WTC11 (cell line): Measurements from ENCODE around the gene ARHGAP15. TPM values are rescaled to one million over a fixed set of nuclear protein-coding genes. Genes with fewer than 3 reads are reported as not detected.

ENCODE experiments used
- ATAC-seq: fragments of 200-7000 bp; cut with Tn5 transposase; 2 replicates; pipeline ENCODE4 v1.10.0; 2021; ENCODE audit warnings: mild to moderate bottlenecking, moderate library complexity
- CTCF ChIA-PET: fragments of 300-600 bp; sonication (Branson Sonifier 250); formaldehyde crosslinking; loops from one replicate; lab custom pipeline; 2021; ENCODE audit warnings: antibody characterized with exemption; lab: Charles Lee
- POLR2A ChIA-PET: fragments of 350-600 bp; sonication (Branson Sonifier 250); formaldehyde crosslinking; loops from one replicate; lab custom pipeline; 2021; ENCODE audit warnings: antibody characterized with exemption; lab: Charles Lee
- DNase-seq: peaks from one replicate; pipeline ENCODE4 v3.0.0; 2021; ENCODE audit warnings: low spot score
- H3K27ac Mint-ChIP-seq: 2 replicates; pipeline ENCODE4 v1.8.0; 2021; ENCODE audit warnings: mixed read lengths
- H3K27me3 Mint-ChIP-seq: 2 replicates; pipeline ENCODE4 v1.8.0; 2021; ENCODE audit warnings: low read depth, mild to moderate bottlenecking, moderate library complexity, mixed read lengths
- H3K36me3 Mint-ChIP-seq: 2 replicates; pipeline ENCODE4 v1.8.0; 2021; ENCODE audit warnings: mixed read lengths
- H3K4me1 Mint-ChIP-seq: 2 replicates; pipeline ENCODE4 v1.8.0; 2022; ENCODE audit warnings: mixed read lengths
- H3K4me3 Mint-ChIP-seq: 2 replicates; pipeline ENCODE4 v1.8.0; 2021; ENCODE audit warnings: mild to moderate bottlenecking, moderate library complexity, mixed read lengths
- H3K9me3 Mint-ChIP-seq: 2 replicates; pipeline ENCODE4 v1.8.0; 2021; ENCODE audit warnings: mixed read lengths
- ATF1 ChIP-seq: sonication (generic); formaldehyde crosslinking; IDR thresholded peaks from 2 replicates; pipeline ENCODE4 v1.8.1; 2023; ENCODE audit warnings: mild to moderate bottlenecking, moderate library complexity, missing genetic modification reagents
- CREM ChIP-seq: sonication (generic); formaldehyde crosslinking; IDR thresholded peaks from 2 replicates; pipeline ENCODE4 v1.8.1; 2022; ENCODE audit warnings: mild to moderate bottlenecking, missing genetic modification reagents, moderate library complexity
- ESRRA ChIP-seq: sonication (generic); formaldehyde crosslinking; IDR thresholded peaks from 2 replicates; pipeline ENCODE4 v1.8.1; 2022; ENCODE audit warnings: mild to moderate bottlenecking, missing genetic modification reagents, borderline replicate concordance
- GABPB1 ChIP-seq: sonication (generic); formaldehyde crosslinking; IDR thresholded peaks from 2 replicates; pipeline ENCODE4 v1.8.1; 2023; ENCODE audit warnings: mild to moderate bottlenecking, missing genetic modification reagents
- GRHL2 ChIP-seq: fragments of 250-450 bp; sonication (Bioruptor Pico); IDR thresholded peaks from 2 replicates; pipeline ENCODE4 v1.8.0; 2022; ENCODE audit warnings: mild to moderate bottlenecking, moderate library complexity; ENCODE audit not compliant: insufficient replicate concordance, severe bottlenecking
- JUN ChIP-seq: sonication (generic); formaldehyde crosslinking; IDR thresholded peaks from 2 replicates; pipeline ENCODE4 v1.8.0; 2023; ENCODE audit warnings: mild to moderate bottlenecking, missing genetic modification reagents
- PRRX2 ChIP-seq: fragments of 250-450 bp; sonication (Bioruptor Pico); IDR thresholded peaks from 2 replicates; pipeline ENCODE4 v1.8.0; 2021; ENCODE audit warnings: mild to moderate bottlenecking
- RELA ChIP-seq: sonication (generic); formaldehyde crosslinking; IDR thresholded peaks from 2 replicates; pipeline ENCODE4 v1.8.1; 2022; ENCODE audit warnings: missing genetic modification reagents, mild to moderate bottlenecking, borderline replicate concordance
- TCF7 ChIP-seq: sonication (generic); formaldehyde crosslinking; IDR thresholded peaks from 2 replicates; pipeline ENCODE4 v1.8.0; 2022; ENCODE audit warnings: mild to moderate bottlenecking, low read depth, missing genetic modification reagents, moderate library complexity
- ZNF396 ChIP-seq: fragments of 250-450 bp; sonication (Bioruptor Pico); IDR thresholded peaks from 2 replicates; pipeline ENCODE4 v1.8.0; 2021; ENCODE audit warnings: mild to moderate bottlenecking, moderate library complexity, borderline replicate concordance
- ZNF671 ChIP-seq: fragments of 250-450 bp; sonication (Bioruptor Pico); IDR thresholded peaks from 2 replicates; pipeline ENCODE4 v1.8.0; 2021; ENCODE audit warnings: mild to moderate bottlenecking
- total RNA-seq: library from RNA; stranded (reverse); gene quantifications from 3 replicates; pipeline ENCODE4 v1.2.3, GENCODE V29; 2021
- TF ChIP-seq, protein P1 (sequence below): sonication (generic); formaldehyde crosslinking; IDR thresholded peaks from 2 replicates; pipeline ENCODE4 v1.8.1; 2023; ENCODE audit warnings: mild to moderate bottlenecking, missing genetic modification reagents, moderate library complexity
- TF ChIP-seq, protein P2 (sequence below): fragments of 250-450 bp; sonication (Bioruptor Pico); IDR thresholded peaks from 2 replicates; pipeline ENCODE4 v2.1.2; 2022; ENCODE audit warnings: mild to moderate bottlenecking, moderate library complexity
- TF ChIP-seq, protein P3 (sequence below): sonication (generic); formaldehyde crosslinking; IDR thresholded peaks from 2 replicates; pipeline ENCODE4 v1.8.1; 2022; ENCODE audit warnings: missing genetic modification reagents, borderline replicate concordance
- TF ChIP-seq, protein P4 (sequence below): sonication (generic); formaldehyde crosslinking; IDR thresholded peaks from 2 replicates; pipeline ENCODE4 v1.8.1; 2023; ENCODE audit warnings: mild to moderate bottlenecking, missing genetic modification reagents, moderate library complexity
- TF ChIP-seq, protein P5 (sequence below): fragments of 250-450 bp; sonication (Bioruptor Pico); IDR thresholded peaks from 2 replicates; pipeline ENCODE4 v1.8.0; 2021; ENCODE audit warnings: mild to moderate bottlenecking
- TF ChIP-seq, protein P6 (sequence below): fragments of 250-450 bp; sonication (Bioruptor Pico); IDR thresholded peaks from 2 replicates; pipeline ENCODE4 v1.9.0; 2021; ENCODE audit warnings: mild to moderate bottlenecking
- TF ChIP-seq, protein P7 (sequence below): sonication (generic); formaldehyde crosslinking; IDR thresholded peaks from 2 replicates; pipeline ENCODE4 v1.8.0; 2022; ENCODE audit warnings: mild to moderate bottlenecking, missing genetic modification reagents
- TF ChIP-seq, protein P8 (sequence below): sonication (generic); formaldehyde crosslinking; conservative IDR thresholded peaks from 2 replicates; pipeline ENCODE4 v1.8.1; 2022; ENCODE audit warnings: mild to moderate bottlenecking, missing genetic modification reagents
- TF ChIP-seq, protein P9 (sequence below): sonication (generic); formaldehyde crosslinking; IDR thresholded peaks from 2 replicates; pipeline ENCODE4 v1.8.1; 2022; ENCODE audit warnings: mild to moderate bottlenecking, moderate library complexity, missing genetic modification reagents
- TF ChIP-seq, protein P10 (sequence below): sonication (generic); formaldehyde crosslinking; IDR thresholded peaks from 2 replicates; pipeline ENCODE4 v1.8.0; 2022; ENCODE audit warnings: missing genetic modification reagents
- TF ChIP-seq, protein P11 (sequence below): fragments of 250-450 bp; sonication (Bioruptor Pico); IDR thresholded peaks from 2 replicates; pipeline ENCODE4 v1.9.0; 2021; ENCODE audit warnings: moderate library complexity, mild to moderate bottlenecking, inconsistent platforms, borderline replicate concordance

The ARHGAP15 gene
- total RNA-seq, 1 experiment from 2014 or later, result 0.28 TPM

DNA sequence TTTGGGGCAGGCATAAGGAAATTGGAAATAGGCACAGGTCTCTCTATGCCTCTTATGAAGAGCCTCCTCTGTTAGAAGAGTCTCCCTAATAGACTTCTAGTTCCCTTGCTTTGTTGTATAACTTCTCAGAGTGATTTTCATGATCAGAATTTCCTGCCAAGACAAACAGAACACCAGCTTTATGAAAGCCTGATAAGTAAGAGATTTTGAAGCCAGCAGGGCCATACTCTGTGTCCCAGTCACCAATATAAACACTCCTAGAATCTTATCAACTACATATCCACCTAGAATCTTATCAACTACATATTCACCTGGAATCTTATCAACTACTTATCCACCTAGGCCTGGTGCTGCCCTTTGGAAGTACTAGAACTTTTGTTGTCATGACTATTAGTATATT is 579.5 kb downstream of the ARHGAP15 start (continued):
- TF ChIP-seq, protein P1, sequence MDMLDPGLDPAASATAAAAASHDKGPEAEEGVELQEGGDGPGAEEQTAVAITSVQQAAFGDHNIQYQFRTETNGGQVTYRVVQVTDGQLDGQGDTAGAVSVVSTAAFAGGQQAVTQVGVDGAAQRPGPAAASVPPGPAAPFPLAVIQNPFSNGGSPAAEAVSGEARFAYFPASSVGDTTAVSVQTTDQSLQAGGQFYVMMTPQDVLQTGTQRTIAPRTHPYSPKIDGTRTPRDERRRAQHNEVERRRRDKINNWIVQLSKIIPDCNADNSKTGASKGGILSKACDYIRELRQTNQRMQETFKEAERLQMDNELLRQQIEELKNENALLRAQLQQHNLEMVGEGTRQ (CRISPR knock-in tag), result no peak
- TF ChIP-seq PRRX2 (CRISPR knock-in tag) (no peak), ZNF396 (CRISPR knock-in tag) (no peak), ATF1 (CRISPR knock-in tag) (no peak), CREM (CRISPR knock-in tag) (no peak), ESRRA (CRISPR knock-in tag) (no peak), JUN (CRISPR knock-in tag) (no peak)
- TF ChIP-seq, protein P2, sequence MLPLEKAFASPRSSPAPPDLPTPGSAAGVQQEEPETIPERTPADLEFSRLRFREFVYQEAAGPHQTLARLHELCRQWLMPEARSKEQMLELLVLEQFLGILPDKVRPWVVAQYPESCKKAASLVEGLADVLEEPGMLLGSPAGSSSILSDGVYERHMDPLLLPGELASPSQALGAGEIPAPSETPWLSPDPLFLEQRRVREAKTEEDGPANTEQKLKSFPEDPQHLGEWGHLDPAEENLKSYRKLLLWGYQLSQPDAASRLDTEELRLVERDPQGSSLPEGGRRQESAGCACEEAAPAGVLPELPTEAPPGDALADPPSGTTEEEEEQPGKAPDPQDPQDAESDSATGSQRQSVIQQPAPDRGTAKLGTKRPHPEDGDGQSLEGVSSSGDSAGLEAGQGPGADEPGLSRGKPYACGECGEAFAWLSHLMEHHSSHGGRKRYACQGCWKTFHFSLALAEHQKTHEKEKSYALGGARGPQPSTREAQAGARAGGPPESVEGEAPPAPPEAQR (CRISPR knock-in tag), result no peak
- TF ChIP-seq, protein P3, sequence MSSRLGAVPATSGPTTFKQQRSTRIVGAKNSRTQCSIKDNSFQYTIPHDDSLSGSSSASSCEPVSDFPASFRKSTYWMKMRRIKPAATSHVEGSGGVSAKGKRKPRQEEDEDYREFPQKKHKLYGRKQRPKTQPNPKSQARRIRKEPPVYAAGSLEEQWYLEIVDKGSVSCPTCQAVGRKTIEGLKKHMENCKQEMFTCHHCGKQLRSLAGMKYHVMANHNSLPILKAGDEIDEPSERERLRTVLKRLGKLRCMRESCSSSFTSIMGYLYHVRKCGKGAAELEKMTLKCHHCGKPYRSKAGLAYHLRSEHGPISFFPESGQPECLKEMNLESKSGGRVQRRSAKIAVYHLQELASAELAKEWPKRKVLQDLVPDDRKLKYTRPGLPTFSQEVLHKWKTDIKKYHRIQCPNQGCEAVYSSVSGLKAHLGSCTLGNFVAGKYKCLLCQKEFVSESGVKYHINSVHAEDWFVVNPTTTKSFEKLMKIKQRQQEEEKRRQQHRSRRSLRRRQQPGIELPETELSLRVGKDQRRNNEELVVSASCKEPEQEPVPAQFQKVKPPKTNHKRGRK (CRISPR knock-in tag), result no peak
- TF ChIP-seq, protein P4, sequence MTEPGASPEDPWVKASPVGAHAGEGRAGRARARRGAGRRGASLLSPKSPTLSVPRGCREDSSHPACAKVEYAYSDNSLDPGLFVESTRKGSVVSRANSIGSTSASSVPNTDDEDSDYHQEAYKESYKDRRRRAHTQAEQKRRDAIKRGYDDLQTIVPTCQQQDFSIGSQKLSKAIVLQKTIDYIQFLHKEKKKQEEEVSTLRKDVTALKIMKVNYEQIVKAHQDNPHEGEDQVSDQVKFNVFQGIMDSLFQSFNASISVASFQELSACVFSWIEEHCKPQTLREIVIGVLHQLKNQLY (CRISPR knock-in tag), result no peak
- TF ChIP-seq, protein P5, sequence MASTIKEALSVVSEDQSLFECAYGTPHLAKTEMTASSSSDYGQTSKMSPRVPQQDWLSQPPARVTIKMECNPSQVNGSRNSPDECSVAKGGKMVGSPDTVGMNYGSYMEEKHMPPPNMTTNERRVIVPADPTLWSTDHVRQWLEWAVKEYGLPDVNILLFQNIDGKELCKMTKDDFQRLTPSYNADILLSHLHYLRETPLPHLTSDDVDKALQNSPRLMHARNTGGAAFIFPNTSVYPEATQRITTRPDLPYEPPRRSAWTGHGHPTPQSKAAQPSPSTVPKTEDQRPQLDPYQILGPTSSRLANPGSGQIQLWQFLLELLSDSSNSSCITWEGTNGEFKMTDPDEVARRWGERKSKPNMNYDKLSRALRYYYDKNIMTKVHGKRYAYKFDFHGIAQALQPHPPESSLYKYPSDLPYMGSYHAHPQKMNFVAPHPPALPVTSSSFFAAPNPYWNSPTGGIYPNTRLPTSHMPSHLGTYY, result no peak

DNA sequence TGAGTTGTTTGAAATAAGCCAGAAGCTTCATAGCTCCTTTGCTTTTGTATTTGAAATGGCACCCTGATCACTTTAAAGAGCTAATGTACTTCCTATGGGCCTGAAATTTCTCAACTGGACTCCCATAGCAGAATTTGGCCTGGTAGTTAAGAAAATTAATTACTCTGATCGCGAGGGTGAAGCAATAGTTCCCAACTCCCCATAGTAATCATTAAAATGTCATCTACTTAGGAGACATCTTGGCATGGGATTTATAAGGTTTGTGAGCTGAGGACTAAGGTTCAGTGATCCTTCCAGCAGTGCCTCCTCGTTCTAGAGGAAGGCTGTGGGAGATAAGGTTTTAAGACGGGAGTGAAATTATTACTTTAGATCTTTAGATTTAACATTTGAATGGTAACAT is 581.0 kb downstream of the ARHGAP15 start:
- ATAC-seq (no peak), DNase-seq (no peak)
- no peaks in the 10 kb centered on the region for H3K27me3 Mint-ChIP-seq
- ChIA-PET CTCF (no interaction called here), POLR2A (no interaction called here)
- no peak overlapping the region for H3K4me3 Mint-ChIP-seq
- peaks cover 6% of the 10 kb centered on the region for H3K4me1 Mint-ChIP-seq
- peaks cover 13% of the 10 kb centered on the region for H3K36me3 Mint-ChIP-seq
- peaks cover 15% of the 10 kb centered on the region for H3K9me3 Mint-ChIP-seq
- no peak overlapping the region for H3K27ac Mint-ChIP-seq
- TF ChIP-seq, protein P6, sequence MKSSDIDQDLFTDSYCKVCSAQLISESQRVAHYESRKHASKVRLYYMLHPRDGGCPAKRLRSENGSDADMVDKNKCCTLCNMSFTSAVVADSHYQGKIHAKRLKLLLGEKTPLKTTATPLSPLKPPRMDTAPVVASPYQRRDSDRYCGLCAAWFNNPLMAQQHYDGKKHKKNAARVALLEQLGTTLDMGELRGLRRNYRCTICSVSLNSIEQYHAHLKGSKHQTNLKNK, result no peak
- TF ChIP-seq, protein P7, sequence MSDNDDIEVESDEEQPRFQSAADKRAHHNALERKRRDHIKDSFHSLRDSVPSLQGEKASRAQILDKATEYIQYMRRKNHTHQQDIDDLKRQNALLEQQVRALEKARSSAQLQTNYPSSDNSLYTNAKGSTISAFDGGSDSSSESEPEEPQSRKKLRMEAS, result no peak
- TF ChIP-seq, protein P8, sequence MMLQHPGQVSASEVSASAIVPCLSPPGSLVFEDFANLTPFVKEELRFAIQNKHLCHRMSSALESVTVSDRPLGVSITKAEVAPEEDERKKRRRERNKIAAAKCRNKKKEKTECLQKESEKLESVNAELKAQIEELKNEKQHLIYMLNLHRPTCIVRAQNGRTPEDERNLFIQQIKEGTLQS (CRISPR knock-in tag), result no peak
- no peak for TF ChIP-seq ZNF671 (CRISPR knock-in tag)
- no peak for TF ChIP-seq GABPB1
- TF ChIP-seq, protein P3 (CRISPR knock-in tag), result no peak
- TF ChIP-seq TCF7 (CRISPR knock-in tag), result no peak
- TF ChIP-seq, protein P9, sequence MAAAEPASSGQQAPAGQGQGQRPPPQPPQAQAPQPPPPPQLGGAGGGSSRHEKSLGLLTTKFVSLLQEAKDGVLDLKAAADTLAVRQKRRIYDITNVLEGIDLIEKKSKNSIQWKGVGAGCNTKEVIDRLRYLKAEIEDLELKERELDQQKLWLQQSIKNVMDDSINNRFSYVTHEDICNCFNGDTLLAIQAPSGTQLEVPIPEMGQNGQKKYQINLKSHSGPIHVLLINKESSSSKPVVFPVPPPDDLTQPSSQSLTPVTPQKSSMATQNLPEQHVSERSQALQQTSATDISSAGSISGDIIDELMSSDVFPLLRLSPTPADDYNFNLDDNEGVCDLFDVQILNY (CRISPR knock-in tag), result no peak
- no peak for TF ChIP-seq RELA (CRISPR knock-in tag)
- TF ChIP-seq GRHL2 (CRISPR knock-in tag), result no peak
- TF ChIP-seq, protein P10, sequence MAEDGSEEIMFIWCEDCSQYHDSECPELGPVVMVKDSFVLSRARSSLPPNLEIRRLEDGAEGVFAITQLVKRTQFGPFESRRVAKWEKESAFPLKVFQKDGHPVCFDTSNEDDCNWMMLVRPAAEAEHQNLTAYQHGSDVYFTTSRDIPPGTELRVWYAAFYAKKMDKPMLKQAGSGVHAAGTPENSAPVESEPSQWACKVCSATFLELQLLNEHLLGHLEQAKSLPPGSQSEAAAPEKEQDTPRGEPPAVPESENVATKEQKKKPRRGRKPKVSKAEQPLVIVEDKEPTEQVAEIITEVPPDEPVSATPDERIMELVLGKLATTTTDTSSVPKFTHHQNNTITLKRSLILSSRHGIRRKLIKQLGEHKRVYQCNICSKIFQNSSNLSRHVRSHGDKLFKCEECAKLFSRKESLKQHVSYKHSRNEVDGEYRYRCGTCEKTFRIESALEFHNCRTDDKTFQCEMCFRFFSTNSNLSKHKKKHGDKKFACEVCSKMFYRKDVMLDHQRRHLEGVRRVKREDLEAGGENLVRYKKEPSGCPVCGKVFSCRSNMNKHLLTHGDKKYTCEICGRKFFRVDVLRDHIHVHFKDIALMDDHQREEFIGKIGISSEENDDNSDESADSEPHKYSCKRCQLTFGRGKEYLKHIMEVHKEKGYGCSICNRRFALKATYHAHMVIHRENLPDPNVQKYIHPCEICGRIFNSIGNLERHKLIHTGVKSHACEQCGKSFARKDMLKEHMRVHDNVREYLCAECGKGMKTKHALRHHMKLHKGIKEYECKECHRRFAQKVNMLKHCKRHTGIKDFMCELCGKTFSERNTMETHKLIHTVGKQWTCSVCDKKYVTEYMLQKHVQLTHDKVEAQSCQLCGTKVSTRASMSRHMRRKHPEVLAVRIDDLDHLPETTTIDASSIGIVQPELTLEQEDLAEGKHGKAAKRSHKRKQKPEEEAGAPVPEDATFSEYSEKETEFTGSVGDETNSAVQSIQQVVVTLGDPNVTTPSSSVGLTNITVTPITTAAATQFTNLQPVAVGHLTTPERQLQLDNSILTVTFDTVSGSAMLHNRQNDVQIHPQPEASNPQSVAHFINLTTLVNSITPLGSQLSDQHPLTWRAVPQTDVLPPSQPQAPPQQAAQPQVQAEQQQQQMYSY, result no peak
- TF ChIP-seq, protein P11, sequence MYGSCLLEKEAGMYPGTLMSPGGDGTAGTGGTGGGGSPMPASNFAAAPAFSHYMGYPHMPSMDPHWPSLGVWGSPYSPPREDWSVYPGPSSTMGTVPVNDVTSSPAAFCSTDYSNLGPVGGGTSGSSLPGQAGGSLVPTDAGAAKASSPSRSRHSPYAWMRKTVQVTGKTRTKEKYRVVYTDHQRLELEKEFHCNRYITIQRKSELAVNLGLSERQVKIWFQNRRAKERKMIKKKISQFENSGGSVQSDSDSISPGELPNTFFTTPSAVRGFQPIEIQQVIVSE, result no peak
